NCI-H2196 (cell line): ENCODE data around the gene SLC12A8.

ENCODE experiments used
- DNase-seq: peaks from one replicate; lab custom pipeline; 2025; ENCODE audit not compliant: unreplicated experiment; lab: John Stamatoyannopoulos, UW

Gene SLC12A8

DNA sequence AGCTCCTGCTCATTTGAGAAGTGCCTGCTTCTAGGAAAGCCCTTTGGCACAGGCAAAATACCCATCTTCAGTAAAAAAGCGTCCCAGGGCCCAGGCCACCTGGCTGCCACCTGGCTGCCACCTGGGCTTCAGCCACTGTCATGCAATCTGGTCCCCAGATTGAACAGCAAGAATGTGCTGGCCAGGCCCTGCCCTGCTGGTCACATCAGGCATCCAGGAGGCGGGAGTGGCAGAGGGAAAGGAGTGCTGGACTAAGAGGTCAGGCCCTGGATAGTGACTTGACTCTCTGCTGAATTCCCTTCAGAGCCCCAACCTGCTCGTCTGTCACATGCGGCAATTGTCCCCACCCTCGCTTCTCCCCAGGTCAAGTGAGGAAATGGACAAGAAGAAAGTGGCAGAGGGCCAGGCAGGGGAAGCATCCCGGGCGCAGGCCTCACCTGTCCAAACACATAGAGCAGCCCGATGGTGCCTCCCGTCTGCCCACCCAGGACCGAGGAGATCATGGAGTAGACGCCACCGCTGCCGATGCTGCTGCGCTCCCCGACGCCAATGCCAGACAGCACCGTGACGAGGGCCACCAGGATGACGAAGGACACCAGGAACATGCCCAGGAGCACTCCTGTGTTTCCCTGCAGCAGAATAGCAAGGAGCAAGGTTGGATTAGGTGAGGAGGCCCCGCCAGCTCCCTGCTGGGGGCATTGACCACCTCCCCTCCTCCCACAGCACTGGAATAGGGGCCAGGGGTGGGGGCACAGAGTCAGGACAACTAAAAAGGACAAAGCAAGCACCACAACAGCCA lies 25.5 kb downstream of the SLC12A8 start:
- no peak for DNase-seq

DNA sequence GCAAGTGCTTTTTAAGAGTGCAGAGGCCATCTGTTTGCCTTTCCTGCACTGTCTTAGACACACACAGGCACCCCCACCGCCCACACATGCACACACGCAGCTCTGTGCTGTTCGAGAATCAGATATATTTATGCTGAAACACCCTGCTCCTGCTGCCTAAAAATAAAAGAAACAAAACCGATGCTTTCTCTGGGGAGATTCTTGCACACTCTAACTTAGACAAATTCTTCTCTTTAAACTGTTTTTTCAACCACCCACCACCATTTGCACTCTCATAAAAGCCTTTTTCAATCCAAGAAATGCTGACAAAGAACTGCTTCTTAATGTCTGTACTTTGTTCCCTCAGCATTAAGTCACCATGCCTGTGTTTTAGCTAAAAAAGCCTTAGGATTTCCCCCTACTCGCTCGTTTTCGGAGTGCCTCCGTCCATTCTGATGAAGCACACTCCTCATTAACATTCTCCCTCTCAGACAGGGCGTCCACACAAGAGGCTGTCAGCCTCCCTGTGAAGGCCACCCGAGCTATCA lies 26.2 kb downstream of the SLC12A8 start:
- DNase-seq = no peak

DNA sequence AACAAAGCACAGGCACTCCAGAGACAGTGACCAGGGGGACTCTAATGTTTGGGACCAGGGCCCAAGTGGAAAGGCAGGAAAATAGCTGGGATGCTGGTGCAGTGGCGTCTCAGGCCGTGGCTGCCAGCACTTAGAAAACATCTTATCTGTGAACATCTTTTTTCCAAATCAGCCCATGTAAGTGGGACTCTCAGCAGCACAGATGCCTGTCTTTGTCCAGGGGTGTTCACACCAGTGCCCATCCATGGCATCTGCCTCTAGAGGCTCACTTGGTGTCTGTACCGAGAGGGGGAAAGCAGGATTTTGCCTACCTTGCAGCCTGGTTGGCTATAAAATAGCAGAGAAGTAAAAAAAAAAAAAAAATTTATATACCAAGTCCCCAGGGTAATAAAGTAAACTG lies 26.7 kb downstream of the SLC12A8 start:
- DNase-seq = no peak

DNA sequence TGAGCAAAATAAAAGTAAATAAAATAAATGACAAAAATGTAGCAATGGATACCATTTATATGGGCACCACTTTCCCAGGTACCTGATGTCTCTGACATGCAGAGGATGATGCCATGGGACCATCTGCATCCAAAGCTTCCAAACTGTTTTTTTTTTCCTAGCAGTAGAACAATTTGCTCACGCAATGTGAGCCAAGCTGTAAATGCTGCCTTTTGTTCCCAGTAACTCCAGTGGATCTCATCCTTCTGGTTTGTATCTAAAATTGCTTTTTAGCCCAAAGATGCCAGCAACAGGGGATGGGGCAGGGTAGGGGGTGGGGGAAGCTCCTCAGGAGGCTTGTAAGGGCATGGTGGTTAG lies 32.7 kb downstream of the SLC12A8 start:
- DNase-seq = no peak

GRCh38 chr3:125179143-125179883 lies 33.2 kb downstream of the SLC12A8 start:
- DNase-seq = no peak

DNA sequence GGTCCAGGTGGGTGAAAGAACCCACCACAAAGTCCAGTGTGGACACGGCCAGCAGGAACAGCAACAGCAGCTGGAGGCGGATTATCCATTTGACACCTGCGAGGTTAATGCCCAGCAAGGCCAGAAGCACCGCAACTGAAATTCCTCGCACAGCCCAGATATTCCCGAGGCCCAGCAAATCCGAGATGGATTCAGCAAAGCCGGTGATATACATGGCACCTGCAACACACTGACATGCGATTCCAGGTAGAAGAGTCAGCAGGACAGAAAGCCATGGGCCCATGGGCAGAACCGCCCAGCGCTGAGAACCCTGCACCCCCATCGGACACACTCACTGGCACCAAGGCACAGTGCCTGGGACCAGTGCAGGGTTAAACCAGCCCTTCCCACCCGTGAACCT lies 34.8 kb downstream of the SLC12A8 start:
- no peak for DNase-seq

DNA sequence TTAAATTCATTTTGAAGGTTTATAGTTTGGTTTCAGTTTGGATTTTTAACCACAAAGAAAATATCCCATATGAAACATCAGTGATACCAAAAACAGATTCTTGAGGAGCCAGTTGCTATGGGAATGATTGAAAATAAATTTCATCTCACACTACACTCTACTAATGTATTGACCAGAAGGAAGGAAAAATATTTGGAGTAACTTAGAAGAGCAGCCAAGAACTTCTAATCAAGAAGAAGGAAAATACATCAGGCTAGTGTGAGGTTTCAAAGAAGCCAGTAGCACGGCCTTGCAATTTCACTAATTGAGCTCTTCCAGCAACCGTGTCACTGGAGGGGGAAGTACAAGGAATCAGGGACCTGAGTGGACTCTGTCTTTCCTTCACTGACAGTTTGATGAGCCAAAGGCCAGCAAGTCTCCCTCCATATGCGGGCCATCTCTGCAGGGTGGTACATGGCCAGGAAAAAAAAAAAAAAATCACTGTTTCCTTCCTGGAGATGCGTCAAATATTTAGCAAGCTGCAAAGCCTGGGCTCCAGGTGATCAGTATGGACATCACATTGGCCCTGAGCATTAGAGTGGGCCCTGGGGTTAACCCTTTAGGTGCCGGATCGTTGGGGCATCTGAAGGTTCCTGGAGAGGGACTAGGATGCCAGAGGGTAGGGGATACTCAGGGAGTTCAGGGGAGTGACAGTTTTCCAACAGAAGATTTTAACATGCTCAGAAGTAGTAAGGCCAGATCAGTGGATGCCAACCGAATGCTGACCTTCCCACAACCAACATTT lies 37.1 kb downstream of the SLC12A8 start:
- no peak for DNase-seq

GRCh38 chr3:125172346-125172745 lies 40.2 kb downstream of the SLC12A8 start:
- no peak for DNase-seq

DNA sequence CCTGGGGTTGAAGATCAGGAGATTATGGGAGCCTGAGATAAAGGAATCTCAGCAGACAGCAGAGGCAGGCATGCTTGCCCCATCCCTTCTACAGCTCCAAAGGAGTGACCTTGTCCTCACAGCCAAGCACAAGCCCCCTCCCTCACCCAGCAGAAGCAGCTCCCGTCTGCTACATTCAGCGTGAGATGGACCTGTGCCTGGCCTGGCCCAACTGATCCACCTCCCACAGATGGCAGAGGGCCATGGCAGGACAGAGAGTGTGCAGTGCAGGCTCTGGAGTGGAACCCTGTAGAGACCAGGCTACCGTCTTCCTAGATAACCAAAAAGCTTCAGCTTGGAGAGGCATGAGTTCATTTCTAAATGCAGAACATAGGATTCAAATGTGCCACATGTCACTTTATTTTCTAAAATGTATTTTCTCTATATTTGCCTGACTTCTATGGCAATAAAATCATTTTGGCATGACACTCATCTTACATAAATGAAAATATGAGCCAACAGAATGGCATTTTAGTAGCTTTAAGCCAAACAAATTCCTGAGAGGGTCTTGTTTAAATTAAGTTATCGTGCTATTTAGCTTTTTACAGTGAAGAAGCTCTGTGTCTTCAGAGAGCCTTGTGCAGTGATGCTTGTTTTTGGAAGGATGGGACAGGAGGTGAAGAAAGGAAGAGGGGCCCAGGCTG lies 43.7 kb downstream of the SLC12A8 start:
- no peak for DNase-seq

DNA sequence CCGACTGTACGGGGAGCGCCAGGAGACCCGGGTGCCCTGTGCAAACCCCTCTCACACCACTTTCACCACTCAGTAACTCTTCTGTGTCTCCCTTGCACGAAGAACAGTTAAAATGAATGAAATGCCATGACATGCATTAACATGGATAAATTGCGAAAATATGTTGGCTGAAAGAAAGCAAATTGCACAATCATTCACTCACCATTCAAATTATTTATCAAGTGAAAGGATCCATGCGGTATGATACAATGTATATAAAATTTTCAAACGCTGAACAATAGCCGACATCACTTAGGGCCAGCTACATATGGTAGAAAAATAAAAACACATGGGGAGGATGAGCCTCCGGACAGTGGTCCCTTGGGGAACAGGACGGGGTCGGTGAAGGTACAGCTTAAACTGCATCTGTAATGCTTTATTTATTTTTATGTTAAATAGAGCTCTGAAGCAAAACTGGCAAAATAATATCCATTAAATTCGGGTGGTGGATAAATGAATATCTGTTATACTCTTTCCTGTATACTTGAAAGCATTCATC lies 45.9 kb downstream of the SLC12A8 start:
- no peak for DNase-seq

- DNase-seq = no peak
Measured at GRCh38 chr3:125165948-125166553, 46.5 kb downstream of the SLC12A8 start.

DNA sequence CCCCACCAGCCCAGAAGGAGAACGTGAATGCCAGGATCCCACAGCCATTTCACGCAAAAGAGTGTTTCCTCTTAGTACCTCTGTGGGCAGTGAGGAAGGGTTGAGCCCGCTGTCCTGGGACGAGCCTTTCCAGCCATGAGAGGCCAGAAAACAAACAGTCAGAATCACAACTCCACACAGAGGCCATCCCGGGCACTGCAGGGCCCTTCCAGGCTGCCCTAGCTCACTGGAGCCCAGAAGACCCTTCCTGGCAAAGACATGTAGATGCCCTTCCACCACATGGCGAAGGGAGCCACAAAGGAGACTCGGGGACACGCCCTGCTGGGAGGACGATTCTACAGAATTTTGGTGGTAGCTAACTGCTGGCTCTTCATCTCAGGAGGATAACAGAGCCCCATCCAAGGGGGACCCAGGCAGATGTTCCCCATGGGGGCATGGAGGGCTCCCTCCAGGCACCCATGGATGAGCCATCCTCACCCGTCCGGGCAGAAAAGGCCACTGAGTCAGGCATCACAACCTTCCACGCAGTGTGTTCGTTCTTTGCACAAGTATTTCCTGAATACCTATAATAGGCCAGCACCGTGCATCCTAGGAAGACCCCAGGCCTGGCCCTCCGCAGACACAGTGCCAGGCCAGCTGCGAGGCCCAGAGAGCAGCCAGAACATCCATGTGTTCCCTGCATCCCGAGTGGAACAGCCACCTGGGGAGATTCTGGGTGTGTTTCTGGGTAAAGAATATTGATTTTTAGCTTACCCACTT lies 47.2 kb downstream of the SLC12A8 start:
- no peak for DNase-seq

GRCh38 chr3:125163739-125164601 lies 48.6 kb downstream of the SLC12A8 start:
- no peak for DNase-seq

GRCh38 chr3:125161607-125162219 lies 50.8 kb downstream of the SLC12A8 start:
- no peak for DNase-seq

DNA sequence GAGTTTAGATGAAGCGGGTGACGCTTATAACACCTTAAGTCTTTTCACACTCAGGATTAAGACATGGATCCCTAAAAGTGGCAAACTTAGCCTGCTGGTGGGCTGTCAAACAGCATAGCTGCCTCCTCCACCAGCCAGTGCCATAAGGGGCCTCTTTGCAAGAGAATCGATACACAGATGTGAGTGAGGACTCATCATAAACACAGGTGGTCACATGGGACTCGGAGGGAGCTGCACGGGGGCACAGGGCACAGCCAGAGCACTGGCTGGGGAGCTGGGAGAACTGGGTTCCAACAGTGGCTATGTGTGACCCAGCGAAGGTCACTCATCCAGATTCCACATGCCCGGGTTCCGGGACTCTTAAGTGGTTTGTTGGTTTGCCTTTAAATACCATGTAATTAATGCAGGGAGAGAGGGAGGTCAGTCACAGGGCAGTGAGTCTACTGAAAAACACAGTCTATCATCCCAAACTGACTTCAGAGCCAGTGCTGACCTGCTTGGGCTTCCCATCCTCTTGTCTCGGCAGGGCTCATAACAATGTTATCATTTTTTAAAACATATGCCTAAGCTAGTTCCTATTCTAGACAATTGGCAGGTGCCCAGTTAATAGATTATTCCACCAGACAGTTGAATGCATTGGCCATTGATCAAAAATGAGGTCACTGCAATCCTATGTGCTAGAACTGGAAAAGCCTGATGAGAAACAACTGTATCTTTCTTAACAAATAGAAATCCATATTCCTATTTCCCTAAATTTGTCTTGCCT lies 51.8 kb downstream of the SLC12A8 start:
- no peak for DNase-seq

DNA sequence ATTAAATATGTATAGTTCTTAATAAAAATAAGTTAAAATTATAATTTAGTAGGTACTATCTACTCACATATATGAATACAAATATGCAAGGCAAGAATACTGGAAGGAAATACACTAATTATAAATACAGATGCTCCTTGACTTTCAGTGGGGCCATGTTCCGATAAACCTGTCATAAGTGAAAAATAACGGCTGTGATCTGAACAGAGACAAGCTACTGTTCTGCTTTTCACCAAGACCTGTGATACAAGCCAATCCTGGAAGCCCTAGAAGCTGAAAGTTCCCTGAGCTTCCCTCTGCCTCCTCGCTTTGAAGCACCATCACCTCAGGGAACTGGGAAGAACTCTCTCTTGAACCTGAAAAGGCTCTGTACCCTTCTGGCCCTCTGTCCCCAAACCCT lies 55.4 kb downstream of the SLC12A8 start:
- no peak for DNase-seq

DNA sequence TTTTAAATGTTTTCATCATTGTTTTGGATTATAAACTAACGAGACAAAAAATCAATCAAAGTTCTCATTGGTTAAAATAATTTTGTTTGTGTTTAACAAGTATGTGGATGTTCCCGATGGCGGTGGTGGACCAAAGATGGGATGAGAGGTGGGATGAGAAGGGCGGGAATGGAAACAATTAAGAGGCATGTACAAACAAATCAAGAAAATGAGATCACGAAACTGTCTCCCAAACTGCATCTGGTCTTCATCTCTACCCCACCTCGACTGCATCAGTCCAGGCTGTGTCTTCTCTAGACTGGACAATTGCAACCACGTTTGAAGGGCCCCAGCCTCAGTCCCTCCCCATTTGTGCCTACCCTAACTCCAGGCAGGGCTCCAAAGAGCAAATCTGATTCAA lies 56.1 kb downstream of the SLC12A8 start:
- DNase-seq = no peak
